H9 (cell line): Measurements from ENCODE around the gene CD247. TPM values are rescaled to one million over a fixed set of nuclear protein-coding genes. Genes with fewer than 3 reads are reported as not detected.

ENCODE experiments used
- DNase-seq: peaks from one replicate; pipeline ENCODE4 v3.0.0-alpha.2; 2017
- H2AFZ ChIP-seq: one replicate; pipeline ENCODE4 v1.6.1; 2013; ENCODE audit warnings: mild to moderate bottlenecking, low read length, control low read depth, moderate library complexity
- H2AK5ac ChIP-seq: 2 replicates; pipeline ENCODE4 v1.6.1; 2013; ENCODE audit warnings: low read length, control low read depth, mixed read lengths; ENCODE audit not compliant: insufficient read length
- H2BK120ac ChIP-seq: one replicate; pipeline ENCODE4 v1.6.1; 2013; ENCODE audit warnings: low read depth, mild to moderate bottlenecking, low read length, control low read depth, inconsistent platforms; ENCODE audit not compliant: poor library complexity, severe bottlenecking
- H2BK12ac ChIP-seq: 2 replicates; pipeline ENCODE4 v1.6.1; 2013; ENCODE audit warnings: low read length, control low read depth, mixed read lengths, low read depth; ENCODE audit not compliant: insufficient read length
- H2BK15ac ChIP-seq: 2 replicates; pipeline ENCODE4 v1.6.1; 2013; ENCODE audit warnings: low read depth, low read length, control low read depth
- H2BK20ac ChIP-seq: one replicate; pipeline ENCODE4 v1.6.1; 2013; ENCODE audit warnings: low read depth, mild to moderate bottlenecking, low read length, control low read depth, inconsistent platforms; ENCODE audit not compliant: poor library complexity, severe bottlenecking
- H2BK5ac ChIP-seq: 2 replicates; pipeline ENCODE4 v1.6.1; 2013; ENCODE audit warnings: low read length, control low read depth, mixed read lengths; ENCODE audit not compliant: insufficient read length
- H3K14ac ChIP-seq: 2 replicates; pipeline ENCODE4 v1.6.1; 2013; ENCODE audit warnings: low read length, control low read depth; ENCODE audit not compliant: insufficient read depth
- H3K18ac ChIP-seq: 2 replicates; pipeline ENCODE4 v1.6.1; 2013; ENCODE audit warnings: low read depth, mild to moderate bottlenecking, mixed read lengths, low read length, control low read depth; ENCODE audit not compliant: insufficient read length
- H3K23ac ChIP-seq: 2 replicates; pipeline ENCODE4 v1.6.1; 2013; ENCODE audit warnings: low read length, control low read depth, mixed read lengths, low read depth; ENCODE audit not compliant: insufficient read length
- H3K23me2 ChIP-seq: 2 replicates; pipeline ENCODE4 v1.6.1; 2013; ENCODE audit warnings: low read depth, mild to moderate bottlenecking, mixed read lengths, low read length, control low read depth; ENCODE audit not compliant: insufficient read length, poor library complexity, severe bottlenecking
- H3K27ac ChIP-seq: 2 replicates; pipeline ENCODE4 v1.5.1; 2013; ENCODE audit warnings: low read length, control low read depth, mixed read lengths, low read depth; ENCODE audit not compliant: insufficient read length
- H3K27me3 ChIP-seq: 2 replicates; pipeline ENCODE4 v1.6.1; 2013; ENCODE audit warnings: low read length, control low read depth, inconsistent platforms; ENCODE audit not compliant: insufficient read depth
- H3K4ac ChIP-seq: 2 replicates; pipeline ENCODE4 v1.6.1; 2013; ENCODE audit warnings: low read depth, mild to moderate bottlenecking, control low read depth, inconsistent platforms, low read length, moderate library complexity
- H3K4me1 ChIP-seq: 2 replicates; pipeline ENCODE4 v1.6.1; 2013; ENCODE audit warnings: low read length, control low read depth, inconsistent platforms; ENCODE audit not compliant: insufficient read depth
- H3K4me2 ChIP-seq: 2 replicates; pipeline ENCODE4 v1.6.1; 2013; ENCODE audit warnings: low read length, control low read depth, mixed read lengths; ENCODE audit not compliant: insufficient read length, insufficient read depth
- H3K56ac ChIP-seq: 2 replicates; pipeline ENCODE4 v1.6.1; 2013; ENCODE audit warnings: low read depth, mild to moderate bottlenecking, mixed read lengths, low read length, control low read depth; ENCODE audit not compliant: insufficient read length
- H3K79me1 ChIP-seq: 2 replicates; pipeline ENCODE4 v1.6.1; 2013; ENCODE audit warnings: low read depth, mild to moderate bottlenecking, moderate library complexity, low read length, control low read depth, inconsistent platforms; ENCODE audit not compliant: insufficient read depth, poor library complexity, severe bottlenecking
- H3K79me2 ChIP-seq: 2 replicates; pipeline ENCODE4 v1.6.1; 2013; ENCODE audit warnings: low read length, control low read depth, inconsistent platforms; ENCODE audit not compliant: insufficient read depth
- H3K9ac ChIP-seq: 2 replicates; pipeline ENCODE4 v1.6.1; 2013; ENCODE audit warnings: low read length, control low read depth, mixed read lengths; ENCODE audit not compliant: insufficient read length; ENCODE audit errors: extremely low read depth
- H3K9me3 ChIP-seq: one replicate; pipeline ENCODE4 v1.6.1; 2013; ENCODE audit warnings: low read depth, low read length, inconsistent platforms; ENCODE audit not compliant: control insufficient read depth
- H3T11ph ChIP-seq: one replicate; pipeline ENCODE4 v1.6.1; 2013; ENCODE audit warnings: mild to moderate bottlenecking, low read length, control low read depth, inconsistent platforms
- H4K20me1 ChIP-seq: one replicate; pipeline ENCODE4 v1.6.1; 2013; ENCODE audit not compliant: control insufficient read depth, insufficient read length, insufficient read depth
- H4K5ac ChIP-seq: 2 replicates; pipeline ENCODE4 v1.6.1; 2013; ENCODE audit warnings: low read depth, mild to moderate bottlenecking, mixed read lengths, low read length, control low read depth; ENCODE audit not compliant: insufficient read length
- H4K8ac ChIP-seq: replicated peaks from 2 replicates; pipeline ENCODE4 v1.6.1; 2013; ENCODE audit warnings: low read length, control low read depth, mixed read lengths, low read depth; ENCODE audit not compliant: insufficient read length
- H4K91ac ChIP-seq: 2 replicates; pipeline ENCODE4 v1.6.1; 2013; ENCODE audit warnings: low read depth, mild to moderate bottlenecking, moderate library complexity, mixed read lengths, low read length, control low read depth; ENCODE audit not compliant: insufficient read length
- H3K27ac Mint-ChIP-seq, 3 experiments: 2 replicates in 2 of 3; 3 replicates in 1 of 3; pipeline ENCODE4 v1.8.0; 2020 to 2021; ENCODE audit warnings: mixed read lengths in 3 of 3, mild to moderate bottlenecking in 1 of 3, moderate library complexity in 1 of 3
- H3K27me3 Mint-ChIP-seq: 2 replicates; pipeline ENCODE4 v1.8.0; 2021; ENCODE audit warnings: low read depth, mild to moderate bottlenecking, moderate library complexity, mixed read lengths
- H3K36me3 Mint-ChIP-seq, 3 experiments: 2 replicates in 2 of 3; 3 replicates in 1 of 3; pipeline ENCODE4 v1.8.0; 2020 to 2021; ENCODE audit warnings: low read depth in 3 of 3, mixed read lengths in 3 of 3; ENCODE audit not compliant: insufficient read depth in 1 of 3
- H3K4me1 Mint-ChIP-seq, 2 experiments: 2 replicates each; pipeline ENCODE4 v1.8.0; 2020; ENCODE audit warnings: mixed read lengths in 2 of 2
- H3K4me3 Mint-ChIP-seq, 2 experiments: 2 replicates in 1 of 2; 3 replicates in 1 of 2; pipeline ENCODE4 v1.8.0; 2020 to 2021; ENCODE audit warnings: mild to moderate bottlenecking in 2 of 2, mixed read lengths in 2 of 2, moderate library complexity in 1 of 2
- H3K9me3 Mint-ChIP-seq, 2 experiments: 2 replicates in 1 of 2; 3 replicates in 1 of 2; pipeline ENCODE4 v1.8.0; 2020; ENCODE audit warnings: mild to moderate bottlenecking in 2 of 2, mixed read lengths in 2 of 2, moderate library complexity in 1 of 2
- WGBS: extraction: QIAGEN DNeasy Blood & Tissue Kit; methylation state at CpG from one replicate; pipeline ENCODE4 v1.1.7; 2013; ENCODE audit warnings: missing lambda C conversion rate, low lambda C conversion rate, mixed read lengths; ENCODE audit not compliant: insufficient read length; ENCODE audit errors: extremely low coverage; 5-methylcytosine and 5-hydroxymethylcytosine counted together
- total RNA-seq: library from RNA; stranded (reverse); gene quantifications from 2 replicates; pipeline ENCODE4 v1.2.1, GENCODE V29; 2021
- TF ChIP-seq, protein P1 (sequence below): fragments of 200-600 bp; sonication (generic); conservative IDR thresholded peaks from 3 replicates; pipeline ENCODE4 v1.8.0; 2021; ENCODE audit warnings: antibody characterized with exemption, mild to moderate bottlenecking

The CD247 gene
- total RNA-seq, 1 experiment from 2014 or later: 1.2 TPM

DNA sequence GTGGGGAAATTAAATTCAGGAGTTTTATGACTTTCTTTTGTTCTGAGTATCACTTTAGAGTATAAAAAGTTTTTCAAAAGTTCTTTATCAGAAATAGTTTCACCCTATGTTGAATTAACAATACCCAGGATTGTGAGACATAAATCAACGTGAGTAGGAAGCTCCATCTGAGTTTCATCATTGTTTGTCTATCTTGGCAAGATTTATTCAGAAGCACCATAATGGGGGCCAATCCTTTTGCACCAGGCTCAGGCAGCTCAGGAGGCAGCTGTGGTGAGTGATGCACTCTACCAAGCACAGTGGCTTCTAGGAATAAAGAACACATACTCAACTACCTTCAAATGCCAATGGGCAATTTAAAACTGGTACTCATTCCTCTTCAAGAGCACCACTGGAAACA is 23.3 kb upstream of the CD247 start:
- H3T11ph ChIP-seq: no peak overlapping the region
- H2BK5ac ChIP-seq: no peak overlapping the region
- Mint-ChIP-seq H3K4me1 (peaks cover 11 to 12% of the 10 kb centered on the region in 2 experiments), H3K9me3 (no peaks in the 10 kb centered on the region), H3K27me3 (no peaks in the 10 kb centered on the region), H3K27ac (no peak overlapping the region), H3K36me3 (peaks cover 3 to 10% (median 7%) of the 10 kb centered on the region in 3 experiments; a peak in 3 of 7 replicates), H3K4me3 (no peak overlapping the region)
- H4K8ac ChIP-seq: no peak overlapping the region
- no peak overlapping the region for H2BK15ac ChIP-seq
- no CpG with 5 or more reads among the region's 1 CpG for WGBS
- no peak overlapping the region for H3K14ac ChIP-seq
- H3K27me3 ChIP-seq: no peaks in the 10 kb centered on the region
- no peak for DNase-seq
- no peak overlapping the region for H3K4me2 ChIP-seq
- H2BK12ac ChIP-seq: no peak overlapping the region
- no peaks in the 10 kb centered on the region for H3K4me1 ChIP-seq
- no peak overlapping the region for H3K4ac ChIP-seq
- no peaks in the 10 kb centered on the region for H3K9me3 ChIP-seq
- H4K5ac ChIP-seq: no peak overlapping the region
- H3K79me2 ChIP-seq: no peaks in the 10 kb centered on the region
- H4K91ac ChIP-seq: no peak overlapping the region
- no peak overlapping the region for H3K23ac ChIP-seq
- H2BK20ac ChIP-seq: no peak overlapping the region
- no peak overlapping the region for H3K27ac ChIP-seq
- TF ChIP-seq, protein P1, sequence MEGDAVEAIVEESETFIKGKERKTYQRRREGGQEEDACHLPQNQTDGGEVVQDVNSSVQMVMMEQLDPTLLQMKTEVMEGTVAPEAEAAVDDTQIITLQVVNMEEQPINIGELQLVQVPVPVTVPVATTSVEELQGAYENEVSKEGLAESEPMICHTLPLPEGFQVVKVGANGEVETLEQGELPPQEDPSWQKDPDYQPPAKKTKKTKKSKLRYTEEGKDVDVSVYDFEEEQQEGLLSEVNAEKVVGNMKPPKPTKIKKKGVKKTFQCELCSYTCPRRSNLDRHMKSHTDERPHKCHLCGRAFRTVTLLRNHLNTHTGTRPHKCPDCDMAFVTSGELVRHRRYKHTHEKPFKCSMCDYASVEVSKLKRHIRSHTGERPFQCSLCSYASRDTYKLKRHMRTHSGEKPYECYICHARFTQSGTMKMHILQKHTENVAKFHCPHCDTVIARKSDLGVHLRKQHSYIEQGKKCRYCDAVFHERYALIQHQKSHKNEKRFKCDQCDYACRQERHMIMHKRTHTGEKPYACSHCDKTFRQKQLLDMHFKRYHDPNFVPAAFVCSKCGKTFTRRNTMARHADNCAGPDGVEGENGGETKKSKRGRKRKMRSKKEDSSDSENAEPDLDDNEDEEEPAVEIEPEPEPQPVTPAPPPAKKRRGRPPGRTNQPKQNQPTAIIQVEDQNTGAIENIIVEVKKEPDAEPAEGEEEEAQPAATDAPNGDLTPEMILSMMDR: no peak
- no peak overlapping the region for H2AK5ac ChIP-seq
- no peaks in the 10 kb centered on the region for H3K79me1 ChIP-seq
- no peak overlapping the region for H2AFZ ChIP-seq
- no peak overlapping the region for H3K18ac ChIP-seq
- H3K9ac ChIP-seq: no peak overlapping the region
- no peak overlapping the region for H2BK120ac ChIP-seq
- H3K56ac ChIP-seq: no peak overlapping the region
- H4K20me1 ChIP-seq: no peaks in the 10 kb centered on the region
- H3K23me2 ChIP-seq: no peaks in the 10 kb centered on the region
